SK-N-SH (cell line): ENCODE results near the gene CUEDC1. TPM values are rescaled to one million over a fixed set of nuclear protein-coding genes. Genes with fewer than 3 reads are reported as not detected.

Experiments
- CTCF ChIA-PET: fragments of 300-600, 350-600 bp; formaldehyde crosslinking; extraction: SDS; loops from one replicate; lab custom pipeline; 2021; lab: Yijun Ruan, JAX
- POLR2A ChIA-PET: fragments of 350-600 bp; sonication (Branson Sonifier 250); formaldehyde crosslinking; extraction: SDS; loops from one replicate; lab custom pipeline; 2020; ENCODE audit warnings: antibody characterized with exemption, inconsistent platforms; lab: Yijun Ruan, JAX
- DNase-seq: peaks from one replicate; pipeline ENCODE4 v3.0.0; 2012
- H2AFZ ChIP-seq: fragments of 200-600 bp; sonication (generic); 2 replicates; pipeline ENCODE4 v1.8.1; 2016; ENCODE audit warnings: antibody characterized with exemption, mild to moderate bottlenecking, low read depth
- H3F3A ChIP-seq: fragments of 200-600 bp; sonication (generic); replicated peaks from 2 replicates; pipeline ENCODE3; 2016; ENCODE audit warnings: antibody characterized with exemption, mild to moderate bottlenecking; ENCODE audit not compliant: insufficient read depth
- H3K27ac ChIP-seq, 2 experiments: fragments of 200-500 bp in 1 of 2; fragments of 200-600 bp in 1 of 2; sonication (Bioruptor generic) in 1 of 2; sonication (generic), shearing (Covaris generic) in 1 of 2; 2 replicates each; pipeline versions ENCODE4 v1.5.1 to v1.6.1; 2014 to 2016; ENCODE audit warnings: low read depth in 2 of 2, inconsistent platforms in 1 of 2, low read length in 1 of 2, mild to moderate bottlenecking in 1 of 2, mixed read lengths in 1 of 2
- H3K27me3 ChIP-seq: fragments of 200-600 bp; sonication (generic), shearing (Covaris generic); 2 replicates; pipeline ENCODE4 v1.6.1; 2016; ENCODE audit warnings: mixed run types; ENCODE audit not compliant: insufficient read depth
- H3K36me3 ChIP-seq, 2 experiments: fragments of 200-500 bp in 1 of 2; fragments of 200-600 bp in 1 of 2; sonication (Bioruptor generic) in 1 of 2; sonication (generic) in 1 of 2; replicated peaks in 1 of 2; 2 replicates each; pipeline versions ENCODE3 to v1.5.1; 2014 to 2016; ENCODE audit warnings: low read length in 1 of 2, mild to moderate bottlenecking in 1 of 2; ENCODE audit not compliant: insufficient read depth in 2 of 2, control insufficient read depth in 1 of 2
- H3K4me1 ChIP-seq, 2 experiments: fragments of 200-500 bp in 1 of 2; fragments of 200-600 bp in 1 of 2; sonication (Bioruptor generic) in 1 of 2; sonication (generic), shearing (Covaris generic) in 1 of 2; 2 replicates each; pipeline versions ENCODE4 v1.5.1 to v1.6.1; 2014 to 2016; ENCODE audit warnings: low read depth in 1 of 2, low read length in 1 of 2, mixed run types in 1 of 2; ENCODE audit not compliant: insufficient read depth in 2 of 2, control insufficient read depth in 1 of 2
- H3K4me2 ChIP-seq: fragments of 200-600 bp; sonication (generic), shearing (Covaris generic); 2 replicates; pipeline ENCODE4 v1.6.1; 2017; ENCODE audit warnings: mixed run types
- H3K4me3 ChIP-seq, 2 experiments: fragments of 200-500 bp in 1 of 2; fragments of 200-600 bp in 1 of 2; sonication (Bioruptor generic) in 1 of 2; sonication (generic), shearing (Covaris generic) in 1 of 2; 2 replicates each; pipeline versions ENCODE4 v1.5.1 to v1.8.1; 2014 to 2016; ENCODE audit warnings: low read depth in 2 of 2, inconsistent platforms in 1 of 2, low read length in 1 of 2, mild to moderate bottlenecking in 1 of 2, mixed read lengths in 1 of 2, moderate library complexity in 1 of 2
- H3K79me2 ChIP-seq: fragments of 200-600 bp; sonication (generic); 2 replicates; pipeline ENCODE4 v1.8.1; 2017; ENCODE audit warnings: mild to moderate bottlenecking; ENCODE audit not compliant: insufficient read depth
- H3K9ac ChIP-seq: fragments of 200-600 bp; sonication (generic); 2 replicates; pipeline ENCODE4 v1.6.1; 2017; ENCODE audit warnings: mixed run types
- H3K9me2 ChIP-seq: fragments of 200-600 bp; sonication (generic); 2 replicates; pipeline ENCODE4 v1.6.1; 2017; ENCODE audit warnings: mixed run types
- H3K9me3 ChIP-seq: fragments of 200-600 bp; sonication (generic); 2 replicates; pipeline ENCODE4 v1.6.1; 2017; ENCODE audit warnings: mixed run types, mild to moderate bottlenecking, moderate library complexity
- H4K20me1 ChIP-seq: fragments of 200-600 bp; sonication (generic); 2 replicates; pipeline ENCODE4 v1.6.1; 2017; ENCODE audit warnings: mild to moderate bottlenecking, mixed run types; ENCODE audit not compliant: insufficient read depth
- ELF1 ChIP-seq: IDR thresholded peaks from 2 replicates; pipeline ENCODE4 v1.4.0; 2012
- EZH2phosphoT487 ChIP-seq: fragments of 200-600 bp; sonication (generic); IDR thresholded peaks from 2 replicates; pipeline ENCODE4 v1.6.1; 2017; ENCODE audit warnings: low read depth, mixed run types, mild to moderate bottlenecking, antibody characterized with exemption, moderate library complexity, borderline replicate concordance
- FOXJ3 ChIP-seq: sonication (generic); formaldehyde crosslinking; IDR thresholded peaks from 2 replicates; pipeline ENCODE4 v1.5.1; 2020; ENCODE audit warnings: mild to moderate bottlenecking, missing genetic modification reagents
- GABPA ChIP-seq: IDR thresholded peaks from 2 replicates; pipeline ENCODE4 v1.4.0; 2012; ENCODE audit warnings: low read depth, mild to moderate bottlenecking
- GATA2 ChIP-seq: sonication (generic); formaldehyde crosslinking; IDR thresholded peaks from 2 replicates; pipeline ENCODE4 v1.5.0; 2020; ENCODE audit warnings: mild to moderate bottlenecking, missing genetic modification reagents
- JUND ChIP-seq: IDR thresholded peaks from 2 replicates; pipeline ENCODE4 v1.4.0; 2012
- MXI1 ChIP-seq: IDR thresholded peaks from 2 replicates; pipeline ENCODE4 v1.6.1; 2012; ENCODE audit warnings: mild to moderate bottlenecking, low read depth, low read length, improper control_type of control experiment
- WGBS: methylation state at CpG from one replicate; pipeline ENCODE4 v1.1.6; 2017; ENCODE audit warnings: low lambda C conversion rate; 5-methylcytosine and 5-hydroxymethylcytosine counted together
- polyA plus RNA-seq, 3 experiments: library from polyadenylated mRNA; depleted of rRNA; stranded (reverse); fragments of >200 nt; gene quantifications; 2 replicates each; pipeline ENCODE4 v1.2.3, GENCODE V29; 2012
- TF ChIP-seq, protein P1 (sequence below): fragments of 200-600 bp; sonication (generic); IDR thresholded peaks from 2 replicates; pipeline ENCODE4 v1.6.1; 2017; ENCODE audit warnings: antibody characterized with exemption, mild to moderate bottlenecking, moderate library complexity
- TF ChIP-seq, protein P2 (sequence below): IDR thresholded peaks from 2 replicates; pipeline ENCODE4 v1.6.1; 2012; ENCODE audit warnings: mild to moderate bottlenecking, low read depth, low read length, moderate library complexity
- TF ChIP-seq, protein P3 (sequence below): fragments of 150-350 bp; IDR thresholded peaks from 2 replicates; pipeline ENCODE4 v1.6.1; 2017; ENCODE audit warnings: antibody characterized with exemption, low read length, low read depth, borderline replicate concordance
- TF ChIP-seq, protein P4 (sequence below): IDR thresholded peaks from 2 replicates; pipeline ENCODE4 v1.4.0; 2012; ENCODE audit warnings: low read depth

The CUEDC1 gene
- polyA plus RNA-seq, 1 of the 3 experiments (the other 2 are of a cell fraction), result 58.9 TPM

DNA sequence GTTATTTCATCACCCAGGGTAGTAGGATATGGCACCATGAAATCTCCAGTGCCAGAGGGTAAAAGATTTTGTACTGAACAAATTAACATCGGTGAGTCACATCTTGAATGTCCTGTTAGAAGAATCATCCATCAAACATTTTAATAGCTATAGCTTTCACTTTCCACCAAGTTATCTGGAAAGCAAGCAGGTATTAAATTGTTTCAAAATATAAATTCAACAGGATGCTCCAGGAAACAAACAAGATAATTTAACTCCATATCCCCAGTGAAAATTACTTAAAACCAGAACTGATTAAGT, 30.4 kb upstream of the CUEDC1 start (continued):
- TF ChIP-seq, protein P1, sequence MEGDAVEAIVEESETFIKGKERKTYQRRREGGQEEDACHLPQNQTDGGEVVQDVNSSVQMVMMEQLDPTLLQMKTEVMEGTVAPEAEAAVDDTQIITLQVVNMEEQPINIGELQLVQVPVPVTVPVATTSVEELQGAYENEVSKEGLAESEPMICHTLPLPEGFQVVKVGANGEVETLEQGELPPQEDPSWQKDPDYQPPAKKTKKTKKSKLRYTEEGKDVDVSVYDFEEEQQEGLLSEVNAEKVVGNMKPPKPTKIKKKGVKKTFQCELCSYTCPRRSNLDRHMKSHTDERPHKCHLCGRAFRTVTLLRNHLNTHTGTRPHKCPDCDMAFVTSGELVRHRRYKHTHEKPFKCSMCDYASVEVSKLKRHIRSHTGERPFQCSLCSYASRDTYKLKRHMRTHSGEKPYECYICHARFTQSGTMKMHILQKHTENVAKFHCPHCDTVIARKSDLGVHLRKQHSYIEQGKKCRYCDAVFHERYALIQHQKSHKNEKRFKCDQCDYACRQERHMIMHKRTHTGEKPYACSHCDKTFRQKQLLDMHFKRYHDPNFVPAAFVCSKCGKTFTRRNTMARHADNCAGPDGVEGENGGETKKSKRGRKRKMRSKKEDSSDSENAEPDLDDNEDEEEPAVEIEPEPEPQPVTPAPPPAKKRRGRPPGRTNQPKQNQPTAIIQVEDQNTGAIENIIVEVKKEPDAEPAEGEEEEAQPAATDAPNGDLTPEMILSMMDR, result no peak
- no peak for TF ChIP-seq GATA2 (CRISPR knock-in tag)
- TF ChIP-seq ELF1, result no peak
- no peak for TF ChIP-seq GABPA
- TF ChIP-seq, protein P2, sequence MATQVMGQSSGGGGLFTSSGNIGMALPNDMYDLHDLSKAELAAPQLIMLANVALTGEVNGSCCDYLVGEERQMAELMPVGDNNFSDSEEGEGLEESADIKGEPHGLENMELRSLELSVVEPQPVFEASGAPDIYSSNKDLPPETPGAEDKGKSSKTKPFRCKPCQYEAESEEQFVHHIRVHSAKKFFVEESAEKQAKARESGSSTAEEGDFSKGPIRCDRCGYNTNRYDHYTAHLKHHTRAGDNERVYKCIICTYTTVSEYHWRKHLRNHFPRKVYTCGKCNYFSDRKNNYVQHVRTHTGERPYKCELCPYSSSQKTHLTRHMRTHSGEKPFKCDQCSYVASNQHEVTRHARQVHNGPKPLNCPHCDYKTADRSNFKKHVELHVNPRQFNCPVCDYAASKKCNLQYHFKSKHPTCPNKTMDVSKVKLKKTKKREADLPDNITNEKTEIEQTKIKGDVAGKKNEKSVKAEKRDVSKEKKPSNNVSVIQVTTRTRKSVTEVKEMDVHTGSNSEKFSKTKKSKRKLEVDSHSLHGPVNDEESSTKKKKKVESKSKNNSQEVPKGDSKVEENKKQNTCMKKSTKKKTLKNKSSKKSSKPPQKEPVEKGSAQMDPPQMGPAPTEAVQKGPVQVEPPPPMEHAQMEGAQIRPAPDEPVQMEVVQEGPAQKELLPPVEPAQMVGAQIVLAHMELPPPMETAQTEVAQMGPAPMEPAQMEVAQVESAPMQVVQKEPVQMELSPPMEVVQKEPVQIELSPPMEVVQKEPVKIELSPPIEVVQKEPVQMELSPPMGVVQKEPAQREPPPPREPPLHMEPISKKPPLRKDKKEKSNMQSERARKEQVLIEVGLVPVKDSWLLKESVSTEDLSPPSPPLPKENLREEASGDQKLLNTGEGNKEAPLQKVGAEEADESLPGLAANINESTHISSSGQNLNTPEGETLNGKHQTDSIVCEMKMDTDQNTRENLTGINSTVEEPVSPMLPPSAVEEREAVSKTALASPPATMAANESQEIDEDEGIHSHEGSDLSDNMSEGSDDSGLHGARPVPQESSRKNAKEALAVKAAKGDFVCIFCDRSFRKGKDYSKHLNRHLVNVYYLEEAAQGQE, result no peak

DNA sequence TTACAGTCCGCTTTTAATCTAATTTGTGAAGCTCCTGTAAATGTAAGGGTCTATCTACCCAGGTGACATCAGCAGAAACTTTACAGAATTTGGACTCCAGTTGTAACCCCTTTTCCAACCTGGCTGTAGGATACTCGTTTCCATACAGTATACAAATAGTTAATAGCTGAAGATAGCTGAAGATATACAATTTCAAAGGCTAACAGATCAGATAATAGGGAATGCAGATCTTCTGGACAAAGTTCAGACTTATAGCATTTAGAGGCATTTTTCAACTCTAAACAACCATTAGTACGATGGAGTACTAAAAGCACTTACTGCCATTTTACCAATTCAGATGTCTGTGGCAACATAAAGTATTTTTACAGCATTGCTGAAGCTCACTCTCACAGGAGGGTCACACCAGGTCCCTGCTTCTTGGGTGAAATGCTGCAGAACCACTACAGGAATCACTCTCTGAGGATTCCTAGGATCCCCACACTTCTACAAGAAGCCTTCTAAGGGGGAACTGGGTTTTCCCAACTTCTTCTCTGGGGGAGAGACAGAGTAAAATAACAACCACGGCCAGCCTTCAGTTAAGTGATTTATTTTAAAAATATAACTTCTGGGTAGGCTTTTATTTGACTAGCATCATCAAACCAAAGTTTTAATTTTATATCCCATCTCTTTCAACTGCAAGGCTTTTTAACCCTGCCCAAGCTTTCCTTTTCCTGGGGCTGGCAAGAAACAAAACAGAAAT, 29.9 kb upstream of the CUEDC1 start:
- Histone ChIP-seq H3K4me2 (peak overlapping the region; percentile 91), H3K36me3 (peaks cover 40 to 59% of the 10 kb centered on the region in 2 experiments), H3K9me2 (no peaks in the 10 kb centered on the region), H3K27me3 (no peaks in the 10 kb centered on the region), H4K20me1 (peaks cover 58% of the 10 kb centered on the region), H3K9ac (peak overlapping the region; percentile 98), H3F3A (peaks cover 48% of the 10 kb centered on the region), H2AFZ (no peak overlapping the region), H3K9me3 (no peaks in the 10 kb centered on the region), H3K4me3 (peak overlapping the region; percentile 78 to 98), H3K79me2 (peaks cover 76% of the 10 kb centered on the region), H3K27ac (peak overlapping the region; percentile 78 to 96), H3K4me1 (peaks cover 20 to 55% of the 10 kb centered on the region in 2 experiments)
- DNase-seq, result no peak
- ChIA-PET POLR2A (interaction anchor here (0.8 to 1.5 kb wide), 3 partner anchors 21 to 80 kb away, joined by 3 to 5 read pairs (median 4); partner anchors contain the start of gene SRSF1), CTCF (interaction anchor here (1.0 to 3.6 kb wide), 22 partner anchors 9 to 188 kb away, joined by 3 to 29 read pairs (median 6); partner anchors contain the start of gene CUEDC1)
- WGBS, result 28% methylated on average over 4 of the region's 4 CpGs
- no peak for TF ChIP-seq JUND
- TF ChIP-seq ELF1, result 0 out of 2 replicates have a peak, but pooled peaks have one; percentile 7

DNA sequence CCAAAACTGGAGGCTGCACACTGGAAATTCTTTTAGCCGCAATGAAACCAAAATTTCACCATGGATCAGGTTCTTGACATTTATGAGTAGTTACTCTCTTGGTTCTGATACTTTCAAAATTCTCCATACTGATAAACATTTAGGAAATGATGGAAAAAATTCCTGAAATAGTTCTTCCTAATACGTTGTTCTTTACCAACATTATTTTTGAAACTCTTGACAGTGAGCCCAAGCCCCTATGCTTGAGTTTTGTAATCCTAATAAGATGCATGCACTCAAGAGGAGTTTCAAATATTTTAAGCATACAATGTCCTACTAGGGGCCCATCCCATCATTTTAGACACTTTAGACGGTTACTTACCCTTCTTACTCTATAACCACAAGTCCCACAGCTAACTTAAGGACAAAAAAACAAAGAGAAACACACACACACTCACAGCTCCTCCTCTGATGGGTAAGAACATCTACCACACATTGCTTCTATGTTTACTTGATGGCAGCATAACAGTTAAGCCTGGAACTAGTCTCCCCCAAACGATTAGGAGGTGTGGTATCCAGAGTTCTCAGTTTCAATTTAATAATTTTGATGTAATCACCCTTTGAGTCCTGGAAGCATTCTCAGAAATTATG, 29.2 kb upstream of the CUEDC1 start:
- H3F3A ChIP-seq, result peaks cover 40% of the 10 kb centered on the region
- ChIA-PET CTCF (interaction anchor here (1.0 to 3.6 kb wide), 14 partner anchors 10 to 189 kb away, joined by 3 to 29 read pairs (median 4); partner anchors contain the start of gene CUEDC1), POLR2A (interaction anchor here (0.8 to 1.5 kb wide), 2 partner anchors 22 to 23 kb away, joined by 3 to 5 read pairs; partner anchors contain the start of gene SRSF1)
- H4K20me1 ChIP-seq, result peaks cover 58% of the 10 kb centered on the region
- no peaks in the 10 kb centered on the region for H3K9me3 ChIP-seq
- H3K79me2 ChIP-seq, result peaks cover 84% of the 10 kb centered on the region
- H3K4me2 ChIP-seq, result peak overlapping the region; percentile 91
- no peaks in the 10 kb centered on the region for H3K27me3 ChIP-seq
- H3K4me3 ChIP-seq, result peak overlapping the region; percentile 78 to 98; a peak in 3 of 4 replicates
- H3K9ac ChIP-seq, result peak overlapping the region; percentile 98; the same call in 1 of the 2 replicates
- H3K27ac ChIP-seq, result peak overlapping the region; percentile 78 to 96; a peak in 3 of 4 replicates
- H3K4me1 ChIP-seq, result peaks cover 18 to 52% of the 10 kb centered on the region in 2 experiments
- WGBS, result 58% methylated on average over 4 of the region's 4 CpGs
- no peak for DNase-seq
- H3K9me2 ChIP-seq, result no peaks in the 10 kb centered on the region
- TF ChIP-seq, protein P3, sequence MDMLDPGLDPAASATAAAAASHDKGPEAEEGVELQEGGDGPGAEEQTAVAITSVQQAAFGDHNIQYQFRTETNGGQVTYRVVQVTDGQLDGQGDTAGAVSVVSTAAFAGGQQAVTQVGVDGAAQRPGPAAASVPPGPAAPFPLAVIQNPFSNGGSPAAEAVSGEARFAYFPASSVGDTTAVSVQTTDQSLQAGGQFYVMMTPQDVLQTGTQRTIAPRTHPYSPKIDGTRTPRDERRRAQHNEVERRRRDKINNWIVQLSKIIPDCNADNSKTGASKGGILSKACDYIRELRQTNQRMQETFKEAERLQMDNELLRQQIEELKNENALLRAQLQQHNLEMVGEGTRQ, result no peak
- no peak for TF ChIP-seq ELF1
- TF ChIP-seq, protein P4, sequence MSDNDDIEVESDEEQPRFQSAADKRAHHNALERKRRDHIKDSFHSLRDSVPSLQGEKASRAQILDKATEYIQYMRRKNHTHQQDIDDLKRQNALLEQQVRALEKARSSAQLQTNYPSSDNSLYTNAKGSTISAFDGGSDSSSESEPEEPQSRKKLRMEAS, result no peak
- 0 out of 2 replicates have a peak, but pooled peaks have one; percentile 34 for TF ChIP-seq MXI1
- no peak for TF ChIP-seq EZH2phosphoT487
- no peak for TF ChIP-seq GABPA
- no peak for TF ChIP-seq FOXJ3 (CRISPR knock-in tag)
- peaks cover 47 to 61% of the 10 kb centered on the region in 2 experiments for H3K36me3 ChIP-seq
- H2AFZ ChIP-seq, result no peak overlapping the region
